Fibroblast of villous mesenchyme (primary cell): ENCODE data around the gene TTC12. TPM values are rescaled to one million over a fixed set of nuclear protein-coding genes. Genes with fewer than 3 reads are reported as not detected.

Source experiments
- DNase-seq: peaks from one replicate; pipeline ENCODE4 v3.0.0-alpha.2; 2010; ENCODE audit warnings: low read depth
- H3K4me3 ChIP-seq: 2 replicates; pipeline ENCODE4 v1.5.1; 2011; ENCODE audit warnings: low read depth, mild to moderate bottlenecking, low read length
- total RNA-seq: library from RNA; depleted of rRNA; stranded (reverse); fragments of >200 nt; gene quantifications from 2 replicates; pipeline ENCODE4 v1.2.3, GENCODE V29; 2012
- TF ChIP-seq, protein P1 (sequence below): IDR thresholded peaks from 2 replicates; pipeline ENCODE4 v1.5.1; 2012; ENCODE audit warnings: low read depth, mild to moderate bottlenecking, low read length; ENCODE audit not compliant: insufficient read depth

The TTC12 gene
- total RNA-seq, 1 donor, result 16.0 TPM

GRCh38 chr11:113283881-113284280 lies 30.5 kb upstream of the TTC12 start:
- DNase-seq, result no peak
- TF ChIP-seq, protein P1, sequence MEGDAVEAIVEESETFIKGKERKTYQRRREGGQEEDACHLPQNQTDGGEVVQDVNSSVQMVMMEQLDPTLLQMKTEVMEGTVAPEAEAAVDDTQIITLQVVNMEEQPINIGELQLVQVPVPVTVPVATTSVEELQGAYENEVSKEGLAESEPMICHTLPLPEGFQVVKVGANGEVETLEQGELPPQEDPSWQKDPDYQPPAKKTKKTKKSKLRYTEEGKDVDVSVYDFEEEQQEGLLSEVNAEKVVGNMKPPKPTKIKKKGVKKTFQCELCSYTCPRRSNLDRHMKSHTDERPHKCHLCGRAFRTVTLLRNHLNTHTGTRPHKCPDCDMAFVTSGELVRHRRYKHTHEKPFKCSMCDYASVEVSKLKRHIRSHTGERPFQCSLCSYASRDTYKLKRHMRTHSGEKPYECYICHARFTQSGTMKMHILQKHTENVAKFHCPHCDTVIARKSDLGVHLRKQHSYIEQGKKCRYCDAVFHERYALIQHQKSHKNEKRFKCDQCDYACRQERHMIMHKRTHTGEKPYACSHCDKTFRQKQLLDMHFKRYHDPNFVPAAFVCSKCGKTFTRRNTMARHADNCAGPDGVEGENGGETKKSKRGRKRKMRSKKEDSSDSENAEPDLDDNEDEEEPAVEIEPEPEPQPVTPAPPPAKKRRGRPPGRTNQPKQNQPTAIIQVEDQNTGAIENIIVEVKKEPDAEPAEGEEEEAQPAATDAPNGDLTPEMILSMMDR, result no peak
- H3K4me3 ChIP-seq, result no peak overlapping the region

DNA sequence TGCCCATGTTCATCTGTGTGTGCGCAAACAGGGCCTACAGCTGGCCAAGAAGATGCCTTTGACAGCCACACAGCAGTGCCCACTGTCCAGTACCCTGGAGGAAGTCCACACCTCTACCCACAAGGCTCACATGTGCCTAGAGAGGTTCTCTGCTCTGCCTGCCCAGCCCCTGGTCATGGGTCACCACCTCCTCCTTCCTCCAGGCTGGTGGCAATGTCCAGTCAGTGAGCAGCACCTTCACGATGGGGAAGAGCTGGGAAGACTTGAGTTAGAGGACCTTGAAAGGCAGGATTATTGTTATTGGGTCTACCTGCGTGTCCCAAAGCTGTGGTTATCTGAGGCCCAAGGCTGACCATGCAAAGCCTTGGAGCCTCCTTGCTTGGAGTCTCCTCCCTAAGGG lies 28.4 kb upstream of the TTC12 start:
- DNase-seq, result no peak
- TF ChIP-seq, protein P1, result no peak
- H3K4me3 ChIP-seq, result no peak overlapping the region

GRCh38 chr11:113286509-113287497 lies 27.6 kb upstream of the TTC12 start:
- DNase-seq, result peak; percentile 65
- no peak overlapping the region for H3K4me3 ChIP-seq
- TF ChIP-seq, protein P1, result no peak

GRCh38 chr11:113287801-113288200 lies 26.6 kb upstream of the TTC12 start:
- no peak overlapping the region for H3K4me3 ChIP-seq
- DNase-seq, result peak; percentile 48
- TF ChIP-seq, protein P1, result no peak

GRCh38 chr11:113288286-113288863 lies 26.0 kb upstream of the TTC12 start:
- no peak for DNase-seq
- H3K4me3 ChIP-seq, result no peak overlapping the region
- TF ChIP-seq, protein P1, result no peak

DNA sequence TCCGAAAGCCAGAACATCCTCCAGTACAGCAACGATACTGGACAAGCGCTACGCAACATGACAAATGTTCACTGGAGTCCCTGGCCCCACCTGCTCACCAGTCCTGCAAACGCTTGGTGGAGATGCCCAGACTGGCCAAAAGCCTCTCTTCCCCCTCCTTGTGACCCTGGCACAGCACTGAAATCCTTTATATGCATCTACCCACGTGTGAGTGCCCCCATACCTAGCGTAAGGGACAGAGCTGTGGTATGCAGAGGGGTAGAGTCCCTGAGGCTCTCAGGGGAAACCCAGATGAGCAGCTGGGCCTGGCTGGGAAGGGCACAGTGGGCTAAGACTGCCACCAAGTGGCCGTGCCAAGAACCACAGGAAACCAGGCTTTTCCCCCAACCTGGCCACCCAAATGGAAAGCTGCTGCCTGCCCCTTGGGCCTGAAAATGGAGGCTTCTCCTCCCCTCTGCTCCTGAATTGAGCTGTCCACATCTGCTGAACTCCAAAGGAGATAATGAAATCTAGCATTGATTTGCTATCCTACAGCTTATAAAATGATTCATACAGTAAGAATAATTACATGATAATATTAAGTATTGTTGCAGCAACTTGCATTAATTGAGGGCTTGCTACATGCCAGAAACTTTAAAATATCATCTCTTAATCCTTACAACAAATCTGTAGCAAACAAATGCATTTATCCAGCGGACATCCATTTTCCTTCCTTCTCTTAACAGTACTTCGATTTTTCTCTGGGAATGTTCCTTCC lies 24.8 kb upstream of the TTC12 start:
- DNase-seq, result peak; percentile 52
- TF ChIP-seq, protein P1, result peak; percentile 99
- no peak overlapping the region for H3K4me3 ChIP-seq
